ENCODE data around the gene ICAM1.

ICAM1 gene

DNA sequence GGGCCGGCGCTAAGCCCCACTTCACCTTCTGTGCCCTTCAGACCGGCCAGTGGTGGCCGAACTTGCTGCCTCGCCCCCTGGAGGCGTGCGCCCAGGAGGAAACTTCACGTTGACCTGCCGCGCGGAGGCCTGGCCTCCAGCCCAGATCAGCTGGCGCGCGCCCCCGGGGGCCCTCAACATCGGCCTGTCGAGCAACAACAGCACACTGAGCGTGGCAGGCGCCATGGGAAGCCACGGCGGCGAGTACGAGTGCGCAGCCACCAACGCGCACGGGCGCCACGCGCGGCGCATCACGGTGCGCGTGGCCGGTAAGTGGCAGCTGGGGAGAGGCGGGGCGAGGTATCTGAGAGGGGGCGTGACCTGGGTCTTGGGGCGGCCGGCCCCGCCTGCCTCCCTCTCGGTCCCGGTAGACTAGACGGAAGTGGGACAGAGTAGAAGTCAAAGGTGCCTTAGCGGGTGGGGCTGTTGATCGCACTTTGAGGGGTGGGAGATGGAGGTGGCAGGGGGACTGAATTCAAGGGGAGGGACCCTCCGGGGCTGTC, 24.5 kb downstream of the ICAM1 start:
- DNase-seq, result peak; percentile 6

DNA sequence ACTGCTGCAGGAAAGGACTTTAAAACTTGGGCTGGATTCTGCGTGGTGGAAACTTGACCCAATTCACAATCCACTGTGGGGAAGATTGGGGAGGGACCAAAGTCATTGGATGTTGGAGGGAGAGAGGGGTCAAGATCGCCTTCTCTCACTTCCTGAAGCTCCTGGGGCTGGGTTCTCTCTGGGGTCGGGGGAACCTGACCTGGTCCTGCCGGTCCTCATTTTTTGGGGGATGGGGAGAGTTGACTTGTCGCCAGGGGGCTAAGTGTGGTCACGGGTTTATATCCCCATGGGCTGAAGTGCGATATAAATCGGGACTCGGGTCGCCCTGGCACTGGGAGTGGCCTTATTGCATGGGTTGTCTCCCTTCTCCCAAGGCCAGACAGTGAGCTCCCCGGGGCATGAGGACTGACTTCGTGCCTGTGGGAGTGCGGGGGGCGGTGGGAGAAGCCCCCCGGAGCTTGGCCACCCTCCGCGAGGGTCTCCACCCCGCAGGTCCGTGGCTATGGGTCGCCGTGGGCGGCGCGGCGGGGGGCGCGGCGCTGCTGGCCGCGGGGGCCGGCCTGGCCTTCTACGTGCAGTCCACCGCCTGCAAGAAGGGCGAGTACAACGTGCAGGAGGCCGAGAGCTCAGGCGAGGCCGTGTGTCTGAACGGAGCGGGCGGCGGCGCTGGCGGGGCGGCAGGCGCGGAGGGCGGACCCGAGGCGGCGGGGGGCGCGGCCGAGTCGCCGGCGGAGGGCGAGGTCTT, 25.1 kb downstream of the ICAM1 start:
- DNase-seq, result no peak

DNA sequence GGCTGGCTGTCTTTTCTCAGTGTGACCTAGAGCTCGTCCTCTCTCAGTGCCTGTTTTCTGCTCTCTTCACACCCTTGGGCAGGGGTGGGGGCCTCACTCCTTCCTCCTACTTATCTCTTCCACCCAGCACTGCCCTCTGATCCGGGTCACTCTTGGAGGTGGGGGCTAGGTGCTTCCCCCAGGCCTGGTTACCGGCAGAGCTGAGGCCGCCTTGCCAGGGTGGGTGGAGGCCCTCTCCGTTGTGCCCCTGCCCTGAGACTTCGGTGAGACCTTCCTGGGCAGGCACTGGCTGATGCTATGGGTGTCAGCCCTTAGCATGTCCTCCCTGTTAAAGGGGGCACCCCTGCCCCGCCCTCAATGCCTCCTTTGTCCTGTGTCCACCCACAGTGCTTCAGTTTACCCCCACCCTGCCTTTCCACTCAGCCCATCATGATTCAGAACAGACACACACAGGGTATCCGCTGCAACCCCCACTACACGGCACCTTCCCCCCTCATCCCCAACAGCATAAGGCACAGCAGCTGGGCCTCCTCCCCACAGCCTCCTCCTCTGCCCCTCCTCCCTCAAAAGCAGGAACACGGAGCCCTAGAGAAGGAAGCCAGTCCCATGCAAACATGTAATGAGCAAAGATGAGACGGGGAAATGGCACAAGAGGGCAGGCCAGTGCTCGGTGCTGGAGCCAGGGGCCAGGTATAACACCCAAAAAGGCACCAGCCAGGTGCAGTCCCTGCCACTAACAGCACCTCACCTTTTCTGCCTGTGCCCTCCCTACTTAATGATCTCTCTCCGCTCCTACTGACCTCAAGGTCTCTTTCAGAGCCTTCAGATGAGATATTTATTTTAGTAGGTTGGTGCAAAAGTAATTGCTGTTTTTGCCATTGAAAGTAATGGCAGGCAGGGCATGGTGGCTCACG, 28.9 kb downstream of the ICAM1 start:
- DNase-seq, result no peak

DNA sequence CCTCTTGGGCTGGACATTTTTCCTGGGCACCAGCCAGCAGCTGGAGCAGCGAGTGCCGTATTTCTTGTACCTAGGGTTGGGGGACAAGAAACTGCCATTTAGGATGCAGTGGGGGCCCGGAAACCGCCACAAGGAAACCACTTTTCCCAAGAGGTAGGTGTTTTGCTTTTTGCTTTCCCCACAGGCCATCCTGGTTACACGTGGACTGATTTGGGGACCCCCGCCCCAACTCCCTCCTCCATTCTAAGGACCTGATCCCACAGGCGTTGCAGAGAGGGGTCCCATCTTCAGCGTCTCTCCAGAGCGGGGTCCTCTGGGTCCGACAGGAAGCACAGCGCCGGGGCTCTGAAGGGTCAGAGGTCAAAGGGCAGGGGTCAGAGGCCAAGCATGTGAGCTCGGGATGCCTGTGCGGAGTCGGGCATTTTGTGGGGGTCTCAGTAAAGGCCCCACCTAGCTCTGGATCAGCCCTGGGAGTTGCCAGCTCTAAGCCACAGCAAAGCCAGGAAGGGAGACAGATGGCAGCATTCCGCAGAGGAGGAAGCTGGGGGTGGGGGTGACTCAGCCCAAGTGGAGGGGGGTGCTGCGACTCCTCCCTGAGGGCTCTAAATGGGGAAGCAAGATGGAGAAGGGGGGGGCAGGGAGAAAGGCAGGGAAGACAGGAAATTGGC, 34.4 kb downstream of the ICAM1 start:
- DNase-seq, result no peak

DNA sequence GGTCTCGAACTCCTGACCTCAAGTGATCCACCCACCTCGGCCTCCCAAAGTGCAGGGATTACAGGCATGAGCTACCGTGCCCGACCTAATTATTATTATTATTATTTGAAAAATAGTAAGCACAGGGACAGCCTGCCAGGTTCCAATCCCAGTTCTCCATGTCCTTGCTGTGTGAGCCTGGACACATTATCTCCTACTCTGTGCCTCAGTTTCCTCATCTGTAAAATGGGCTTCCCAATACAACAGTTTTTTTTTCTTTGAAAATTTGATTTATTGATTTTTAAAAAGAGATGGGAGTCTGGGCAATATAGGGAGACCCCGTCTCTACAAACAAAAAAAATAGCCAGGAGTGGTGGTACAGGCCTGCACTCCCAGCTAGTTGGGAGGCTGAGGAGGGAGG, 35.4 kb downstream of the ICAM1 start:
- DNase-seq, result no peak

DNA sequence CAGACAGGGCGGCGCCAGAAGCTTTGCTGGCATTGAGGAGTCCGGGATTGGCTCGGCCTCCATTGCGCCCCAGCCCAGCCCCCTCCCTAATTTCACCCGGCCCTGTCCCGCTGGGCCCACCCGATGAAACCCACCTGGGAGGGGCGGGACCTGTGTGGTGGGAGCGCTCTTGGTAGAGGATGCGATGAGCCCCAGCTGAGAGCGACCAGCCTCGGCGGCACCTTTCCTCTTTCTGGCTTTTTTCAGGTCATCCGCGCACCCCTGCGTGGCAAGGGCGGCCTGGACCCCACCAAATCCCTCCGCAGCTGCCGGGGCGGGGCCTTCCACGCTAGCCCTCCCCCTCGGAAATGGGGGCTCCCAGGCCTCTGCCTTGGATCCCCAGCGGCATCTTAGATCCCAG, 38.5 kb downstream of the ICAM1 start, which contains the start of gene ZGLP1:
Gene ZGLP1, minus strand, starts transcription at position 393 of the 400 bp plus-strand sequence.
- DNase-seq, result no peak

DNA sequence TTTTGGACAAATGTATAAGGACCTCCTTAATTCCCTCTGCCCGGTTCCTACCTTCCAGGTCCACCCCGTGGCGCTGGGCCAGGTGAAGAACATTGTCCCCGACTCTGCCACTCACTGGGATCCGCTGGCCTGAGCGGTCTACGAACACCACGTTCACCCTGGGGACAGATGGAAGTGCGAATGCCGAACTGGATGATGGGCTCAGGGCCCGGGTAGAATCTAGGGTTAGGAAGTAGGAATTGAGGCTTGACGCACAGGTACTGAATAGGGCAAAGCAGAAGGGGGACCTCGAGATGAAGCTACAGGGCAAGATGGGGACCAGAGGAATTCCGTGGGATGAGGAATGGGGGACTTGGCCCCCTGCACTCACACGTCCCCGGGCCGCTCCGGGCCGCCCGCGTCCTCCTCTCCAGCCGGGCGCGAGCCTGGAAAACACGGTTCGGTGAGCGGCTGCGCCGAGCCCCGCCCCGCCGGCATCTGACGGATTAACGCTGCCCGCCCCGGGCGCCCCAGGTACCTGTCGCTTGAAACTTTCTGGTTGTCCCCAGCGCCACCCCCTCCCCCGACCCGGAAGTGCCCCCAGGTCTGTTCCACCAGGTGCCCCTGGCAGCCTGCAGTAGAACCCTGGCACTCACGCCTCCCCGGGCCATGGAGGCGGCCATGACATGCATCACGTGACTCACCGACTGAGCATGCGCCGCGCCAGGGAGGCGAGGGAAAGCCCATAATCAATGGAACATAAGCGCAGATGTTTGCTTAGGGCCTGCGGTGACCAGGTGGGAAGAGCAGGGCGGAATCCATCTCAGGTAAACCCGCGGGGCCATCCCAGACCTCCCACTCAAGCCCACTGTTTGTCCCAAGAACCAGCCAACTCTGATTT, 44.7 kb downstream of the ICAM1 start, which contains the start of gene FDX2:
Gene FDX2, minus strand, starts transcription at position 681 of the 880 bp plus-strand sequence. Its CDS starts 19 bp downstream, at position 662.
- peak; percentile 93 for DNase-seq

DNA sequence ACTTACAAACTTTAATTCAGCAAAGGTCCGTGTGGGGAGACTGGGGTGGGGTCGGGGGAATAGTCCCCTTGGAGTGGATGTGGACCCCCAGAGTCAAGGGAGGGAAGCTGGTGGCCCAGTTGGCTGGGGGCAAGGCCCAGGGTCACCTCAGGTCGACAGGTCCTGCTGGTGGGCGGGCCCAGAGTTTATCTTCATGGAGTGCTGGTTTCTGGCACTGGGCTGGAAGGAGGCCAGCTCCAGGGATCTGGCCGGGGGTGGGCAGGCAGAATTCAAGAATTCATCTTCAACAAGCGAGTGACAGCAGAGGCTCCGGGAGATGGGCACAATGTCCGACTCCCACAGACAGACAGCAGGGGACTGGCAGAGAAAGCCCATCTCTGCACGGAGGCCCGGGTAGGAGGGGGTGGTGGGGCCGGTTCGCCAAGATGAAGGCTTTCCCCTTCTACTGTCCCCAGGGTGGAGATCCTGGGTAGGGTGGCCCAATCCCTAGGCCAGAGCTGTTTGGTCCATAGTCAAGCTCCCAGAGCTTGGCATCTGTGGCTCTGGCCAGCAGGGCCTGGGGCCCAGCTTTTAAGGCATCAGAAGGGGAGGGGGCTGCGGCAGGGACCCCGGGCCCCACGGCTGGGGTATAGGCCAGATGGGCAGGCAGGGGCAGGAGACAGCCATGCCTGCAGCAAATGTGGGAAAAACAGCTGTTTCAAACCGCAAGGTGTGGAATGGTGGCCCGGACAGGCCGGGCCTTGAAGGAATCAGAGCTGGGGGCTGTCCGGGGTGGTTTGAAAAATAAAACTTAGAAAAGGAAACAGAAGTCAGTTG, 45.5 kb downstream of the ICAM1 start:
- DNase-seq, result no peak

DNA sequence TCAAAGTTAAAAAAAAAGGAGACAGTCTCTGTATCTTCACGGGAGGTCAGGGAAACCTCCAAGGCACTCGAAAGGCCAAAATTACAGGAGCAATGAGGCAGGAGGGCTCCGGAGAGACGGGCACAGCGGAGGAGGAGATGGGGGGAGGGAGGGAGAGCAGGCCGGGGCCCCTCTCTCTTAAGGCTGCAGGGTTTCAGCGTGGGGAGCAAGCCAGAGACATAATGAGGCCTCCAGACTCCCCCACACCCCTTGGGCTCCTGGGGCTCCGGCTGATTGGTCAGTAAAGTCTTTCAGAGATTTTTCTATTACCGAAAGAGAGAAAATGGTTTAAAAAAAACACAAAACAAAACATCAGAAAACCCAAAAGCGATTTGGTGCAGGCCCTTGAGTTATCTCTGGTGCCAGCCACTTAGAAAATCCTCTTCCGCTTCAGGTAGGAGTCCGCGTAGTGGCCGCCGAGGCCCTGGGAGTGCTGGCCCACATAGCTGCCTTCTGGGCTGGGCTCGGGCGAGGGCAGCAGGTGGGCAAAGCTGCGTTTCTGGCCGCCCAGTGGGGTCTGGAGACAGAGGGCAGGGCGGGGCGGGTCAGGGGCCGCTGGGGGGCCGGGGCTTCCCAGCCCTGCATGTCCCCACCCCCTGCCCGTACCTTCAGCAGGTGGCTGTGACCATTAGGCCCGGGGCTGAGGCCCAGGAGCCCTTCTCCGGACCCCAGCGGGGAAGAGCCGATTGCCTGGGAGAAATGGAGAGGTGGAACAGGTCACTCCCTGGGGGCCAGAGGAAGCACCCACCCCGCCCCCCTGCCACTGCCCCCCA, 46.3 kb downstream of the ICAM1 start:
- DNase-seq, result no peak

DNA sequence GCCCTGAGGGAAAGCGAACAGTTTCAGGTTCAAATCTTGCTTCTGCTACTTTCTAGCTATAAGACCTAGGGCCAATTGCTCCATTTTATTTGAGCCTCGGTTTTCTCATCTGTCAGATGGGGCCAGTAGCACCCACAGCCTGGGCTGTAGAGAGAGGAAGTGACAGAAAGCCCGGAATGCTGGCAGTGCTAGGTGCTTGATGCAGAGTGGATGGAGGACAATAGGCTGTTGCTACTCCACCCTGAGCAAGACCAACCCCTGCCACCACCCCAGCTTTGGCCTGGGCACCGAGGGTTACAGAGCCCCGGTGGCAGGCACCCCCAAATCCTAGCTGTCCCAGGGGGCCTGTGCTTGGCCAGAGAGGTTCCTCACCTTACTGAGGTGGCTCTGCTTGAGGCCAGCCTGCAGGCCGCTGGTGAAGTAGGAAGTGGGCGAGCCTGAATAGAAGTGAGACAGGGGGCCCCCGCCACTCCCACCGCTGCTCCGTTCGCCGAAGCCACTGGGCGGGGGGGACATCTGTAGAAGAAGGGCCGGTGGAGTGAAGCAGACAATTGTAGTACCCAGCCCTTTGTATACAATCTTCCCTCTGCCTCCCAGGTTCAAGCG, 47.0 kb downstream of the ICAM1 start:
- DNase-seq, result no peak

DNA sequence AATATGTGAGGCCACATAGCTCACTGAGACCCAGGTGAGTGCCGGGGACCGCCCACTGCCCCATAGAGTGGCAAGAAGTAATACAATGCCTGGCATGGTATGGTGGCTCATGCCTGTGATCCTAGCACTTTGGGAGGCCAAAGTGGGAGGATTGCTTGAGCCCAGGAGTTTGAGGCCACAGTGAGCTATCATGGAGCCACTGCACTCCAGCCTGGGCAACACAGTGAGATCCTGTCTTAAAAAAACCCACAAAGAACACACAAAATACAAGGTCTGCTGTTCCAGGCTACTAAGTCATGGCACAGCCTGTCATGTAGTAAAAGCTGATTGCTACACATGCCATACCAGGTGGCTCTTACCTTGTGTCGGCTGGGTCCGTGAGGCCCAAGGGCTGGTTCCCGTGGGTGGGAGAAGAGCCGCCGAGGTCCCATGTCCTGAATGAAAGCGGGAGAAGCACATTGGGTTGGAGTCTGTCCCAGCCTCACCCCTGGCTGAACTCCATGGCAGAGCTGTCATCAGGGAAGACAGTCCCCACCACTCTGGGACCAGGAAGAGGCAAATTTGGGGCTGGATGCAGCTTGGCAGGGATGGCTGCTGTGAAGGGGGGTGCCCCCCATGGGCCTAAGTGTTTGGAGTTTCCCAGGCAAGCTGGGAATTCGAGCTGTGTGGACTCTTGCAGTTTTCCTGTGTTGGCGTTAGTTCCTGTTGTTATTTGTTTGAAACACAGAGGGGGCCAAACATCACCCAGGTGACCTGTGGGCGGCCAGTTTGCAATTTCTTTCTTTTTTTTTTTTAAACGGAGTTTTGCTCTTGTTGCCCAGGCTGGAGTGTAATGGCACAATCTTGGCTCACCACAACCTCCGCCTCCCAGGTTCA, 48.1 kb downstream of the ICAM1 start:
- DNase-seq, result no peak

DNA sequence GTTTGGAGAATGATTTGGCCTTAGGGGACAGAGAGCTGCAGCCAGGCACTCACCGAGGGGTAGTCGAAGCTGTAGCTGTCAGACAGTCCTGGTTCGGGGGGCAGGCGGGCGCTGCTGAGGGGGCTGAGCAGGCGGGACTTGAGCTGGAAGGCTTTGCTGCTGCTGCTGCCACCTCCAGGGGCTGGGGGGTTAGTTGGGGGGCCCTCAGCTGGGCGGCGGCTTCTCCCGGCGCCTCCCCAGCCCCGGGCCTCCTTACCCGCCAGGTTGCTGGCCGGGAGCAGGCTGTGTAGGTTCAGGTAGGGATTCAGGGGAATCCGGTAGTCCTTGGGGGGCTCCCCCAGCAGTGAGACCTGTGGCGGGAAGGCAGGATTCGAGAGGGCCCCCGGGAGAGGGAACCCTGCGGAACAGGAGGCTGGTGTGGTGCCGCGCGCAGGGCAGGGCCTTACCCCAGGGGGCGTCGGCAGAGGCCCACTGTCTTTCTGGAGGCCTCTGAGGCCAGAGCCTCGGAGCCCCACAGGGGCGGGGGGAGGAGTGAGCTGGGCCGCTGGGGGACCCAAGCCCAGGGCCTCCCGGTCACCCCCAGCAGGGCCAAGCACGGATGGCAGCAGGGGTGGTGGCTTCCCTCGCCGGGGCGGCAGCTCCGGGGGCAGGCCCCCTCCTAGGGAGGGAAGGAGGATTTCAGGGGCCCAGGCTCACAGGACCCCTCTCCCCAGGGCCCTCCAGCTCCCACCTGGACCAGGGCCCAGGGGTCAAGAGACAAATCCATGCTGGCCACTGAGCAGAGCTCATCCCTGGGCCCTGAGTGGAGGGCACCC, 49.9 kb downstream of the ICAM1 start:
- no peak for DNase-seq

DNA sequence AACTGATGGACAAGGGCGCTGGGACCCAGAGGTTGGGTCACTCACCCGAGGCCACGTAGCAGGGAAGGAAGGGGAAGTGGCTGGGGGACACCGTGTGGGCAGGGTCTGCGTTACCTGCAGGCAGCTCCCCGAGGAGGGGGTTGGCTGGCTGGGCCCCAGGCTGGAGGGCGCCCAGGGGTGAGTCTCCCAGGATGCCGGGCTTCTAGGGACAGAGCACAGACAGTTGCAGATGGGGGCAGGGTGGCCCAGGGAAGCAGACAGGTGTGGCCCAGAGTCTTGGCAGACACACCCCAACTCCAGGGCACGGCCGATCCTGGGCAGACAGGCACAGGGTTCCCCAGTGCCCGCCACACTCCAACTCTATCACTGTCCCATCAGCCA, 50.5 kb downstream of the ICAM1 start:
- DNase-seq, result no peak

DNA sequence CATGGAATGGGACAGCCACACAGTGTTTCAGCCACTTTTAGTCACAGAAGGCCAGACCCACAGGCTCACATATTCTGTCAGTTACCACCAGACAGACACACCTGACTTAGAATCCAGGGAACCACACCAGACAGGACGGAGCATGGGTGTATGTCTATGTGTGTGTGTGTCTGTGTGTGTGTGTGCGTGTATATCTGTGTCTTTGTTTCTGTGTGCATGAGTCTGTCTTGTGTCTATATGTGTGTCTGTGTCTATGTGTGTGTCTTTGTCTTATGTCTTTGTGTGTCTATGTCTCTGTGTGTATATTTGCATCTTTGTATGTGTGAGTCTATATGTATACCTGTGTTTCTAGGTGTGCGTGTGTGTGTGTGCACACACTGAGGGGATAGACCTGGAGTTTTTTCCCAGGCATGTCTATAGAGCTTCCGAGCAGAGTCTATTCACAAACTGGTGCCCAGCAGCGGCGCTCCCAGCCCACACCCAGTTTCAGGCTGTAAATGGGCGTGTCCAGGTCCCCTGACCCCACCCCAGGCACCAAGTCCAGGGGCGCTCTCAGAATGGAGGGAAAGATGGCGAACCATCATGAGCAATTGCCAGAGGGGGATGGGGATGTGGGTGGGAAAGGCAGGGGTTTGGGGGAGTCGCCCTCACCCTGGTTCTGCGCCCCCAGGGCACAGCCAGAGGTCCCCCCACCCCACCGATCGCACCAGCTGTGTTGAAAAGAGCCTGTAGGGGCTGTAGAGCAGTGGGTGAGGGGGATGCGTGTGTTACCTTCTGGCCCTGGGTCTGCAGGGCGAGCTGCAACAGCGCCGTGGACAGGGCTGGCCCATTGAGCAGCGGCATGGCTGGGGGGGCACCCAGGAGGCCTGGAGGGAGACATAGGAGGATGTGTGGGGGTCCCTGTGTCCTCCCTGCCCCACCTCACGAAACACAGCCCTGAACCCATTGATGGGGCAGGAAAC, 51.2 kb downstream of the ICAM1 start:
- no peak for DNase-seq

DNA sequence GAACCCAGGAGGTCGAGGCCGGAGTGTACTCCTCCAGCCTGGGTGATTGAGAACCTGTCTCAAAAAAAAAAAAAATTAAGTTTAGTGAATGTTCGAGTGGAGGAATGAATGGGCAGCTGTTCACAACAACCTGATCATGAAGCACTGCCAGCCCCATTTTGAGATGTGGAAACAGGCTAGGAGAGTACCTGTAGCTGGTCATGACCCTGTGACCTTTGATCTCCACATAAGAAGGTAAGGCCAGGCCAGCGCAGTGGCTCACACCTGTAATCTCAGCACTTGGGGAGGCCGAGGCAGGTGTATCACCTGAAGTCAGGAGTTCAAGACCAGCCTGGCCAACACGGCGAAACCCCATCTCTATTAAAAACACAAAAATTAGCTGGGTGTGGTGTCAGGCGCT, 54.8 kb downstream of the ICAM1 start:
- no peak for DNase-seq

DNA sequence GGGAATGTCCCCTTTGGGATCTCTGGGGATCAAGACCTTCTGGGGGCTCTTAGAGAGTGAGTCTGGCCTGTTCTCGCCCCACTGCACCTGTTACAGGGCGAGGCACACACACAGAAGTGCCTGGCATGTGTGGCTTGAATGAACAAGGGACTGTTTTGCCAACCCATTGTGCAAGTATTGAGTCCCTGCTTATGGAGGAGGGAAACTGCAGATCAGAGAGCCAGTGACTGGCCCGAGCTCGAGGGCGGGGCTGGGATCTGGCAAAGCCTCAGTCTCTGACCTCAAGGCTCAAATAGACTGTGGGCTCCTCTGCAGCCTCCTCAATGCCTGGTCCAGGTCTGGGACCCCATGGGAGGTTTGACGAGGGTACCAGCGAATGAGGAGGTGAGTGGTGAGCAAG, 56.9 kb downstream of the ICAM1 start:
- DNase-seq, result no peak
